ENCODE data around the gene NFILZ.
A peak's percentile ranks its signal among the peaks of the same experiment; 100 is the strongest.
"Not testable (repeated sequence)": the region's sequence is repeated elsewhere in the genome, so short reads cannot be mapped to it uniquely, and the experiment has no call there.

Gene NFILZ

GRCh38 chr19:8605514-8605913, 24.9 kb upstream of the NFILZ start:
- no peak for DNase-seq (ENCODE audit: insufficient read length, low spot score)
- TF ChIP-seq POLR2A (IDR thresholded peaks at IDR 0.05; ENCODE audit: low read depth, low read length) = no peak
- no peak for FAIRE-seq

DNA sequence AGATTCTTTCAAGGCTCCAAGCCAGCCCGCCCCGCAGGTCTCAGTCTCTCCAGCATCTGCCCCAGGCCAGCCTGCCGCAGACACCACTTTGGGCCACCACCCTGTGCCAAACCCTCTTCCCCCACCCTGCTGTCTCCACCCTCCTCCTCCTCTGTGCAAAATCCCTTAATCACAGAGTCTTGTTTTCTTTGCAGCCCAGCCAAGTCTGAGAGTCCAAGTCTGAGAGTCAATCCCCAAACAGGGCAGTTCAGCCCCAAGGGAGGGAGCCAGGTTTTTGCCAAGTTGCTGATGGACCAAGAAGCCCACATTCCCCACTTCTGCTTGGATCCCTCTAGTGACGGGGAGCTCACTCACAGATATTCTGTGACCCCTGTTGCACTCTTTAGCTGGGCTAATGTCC, 23.0 kb upstream of the NFILZ start:
- FAIRE-seq = no peak
- TF ChIP-seq POLR2A (IDR thresholded peaks at IDR 0.05; ENCODE audit: low read depth, low read length) = no peak
- DNase-seq (ENCODE audit: insufficient read length, low spot score) = peak; percentile 67

- no peak for FAIRE-seq
- no peak for TF ChIP-seq POLR2A (IDR thresholded peaks at IDR 0.05; ENCODE audit: low read depth, low read length)
- no peak for DNase-seq (ENCODE audit: insufficient read length, low spot score)
These were observed 21.5 kb upstream of the NFILZ start for GRCh38 chr19:8608941-8609278.

- FAIRE-seq (no peak), DNase-seq (ENCODE audit: insufficient read length, low spot score) (peak; percentile 52)
These were observed 21.0 kb upstream of the NFILZ start for GRCh38 chr19:8609279-8610040.

GRCh38 chr19:8610041-8610935, 20.1 kb upstream of the NFILZ start, which contains the start of gene ADAMTS10:
Gene ADAMTS10, minus strand, starts transcription at chr19:8610715. Its CDS starts 5,005 bp downstream, at chr19:8605710.
- FAIRE-seq = no peak
- no peak for DNase-seq (ENCODE audit: insufficient read length, low spot score)
- no peak for TF ChIP-seq POLR2A (IDR thresholded peaks at IDR 0.05; ENCODE audit: low read depth, low read length)

More at GRCh38 chr19:8609279-8610040, 21.0 kb upstream of the NFILZ start:
- TF ChIP-seq POLR2A (IDR thresholded peaks at IDR 0.05; ENCODE audit: low read depth, low read length) = peak; percentile 18; the same call in 1 of the 2 replicates

DNA sequence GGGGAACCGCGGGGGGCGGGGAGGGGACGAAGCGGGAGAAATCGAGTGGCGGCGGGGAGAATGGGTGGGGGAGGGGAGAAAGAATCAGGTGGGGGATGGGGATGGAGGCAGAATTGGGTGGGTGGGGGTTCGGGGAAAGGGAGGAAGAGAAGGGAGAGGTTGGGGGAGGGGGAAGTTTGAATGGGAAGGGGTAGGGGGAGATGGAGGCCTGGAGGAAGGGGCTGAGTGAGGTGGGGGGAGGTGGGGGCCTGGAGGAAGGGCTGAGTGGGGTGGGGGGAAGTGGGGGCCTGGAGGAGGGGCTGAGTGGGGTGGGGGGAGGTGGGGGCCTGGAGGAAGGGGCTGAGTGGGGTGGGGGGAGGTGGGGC, 19.5 kb upstream of the NFILZ start:
- FAIRE-seq (no peak), DNase-seq (ENCODE audit: insufficient read length, low spot score) (no peak)
- TF ChIP-seq POLR2A (IDR thresholded peaks at IDR 0.05; ENCODE audit: low read depth, low read length) = no peak

- no peak for DNase-seq (ENCODE audit: insufficient read length, low spot score)
- no peak for TF ChIP-seq POLR2A (IDR thresholded peaks at IDR 0.05; ENCODE audit: low read depth, low read length)
- no peak for FAIRE-seq
These were observed 19.0 kb upstream of the NFILZ start for GRCh38 chr19:8611391-8611876.

GRCh38 chr19:8611877-8612806, 18.3 kb upstream of the NFILZ start:
- DNase-seq (ENCODE audit: insufficient read length, low spot score) (peak; percentile 83), FAIRE-seq (no peak)
- no peak for TF ChIP-seq POLR2A (IDR thresholded peaks at IDR 0.05; ENCODE audit: low read depth, low read length)

GRCh38 chr19:8612807-8613171, 17.6 kb upstream of the NFILZ start:
- FAIRE-seq = no peak
- no peak for DNase-seq (ENCODE audit: insufficient read length, low spot score)
- TF ChIP-seq POLR2A (IDR thresholded peaks at IDR 0.05; ENCODE audit: low read depth, low read length) = no peak

GRCh38 chr19:8614455-8614854, 16.0 kb upstream of the NFILZ start:
- DNase-seq (ENCODE audit: insufficient read length, low spot score) (no peak), FAIRE-seq (no peak)
- no peak for TF ChIP-seq POLR2A (IDR thresholded peaks at IDR 0.05; ENCODE audit: low read depth, low read length)

DNA sequence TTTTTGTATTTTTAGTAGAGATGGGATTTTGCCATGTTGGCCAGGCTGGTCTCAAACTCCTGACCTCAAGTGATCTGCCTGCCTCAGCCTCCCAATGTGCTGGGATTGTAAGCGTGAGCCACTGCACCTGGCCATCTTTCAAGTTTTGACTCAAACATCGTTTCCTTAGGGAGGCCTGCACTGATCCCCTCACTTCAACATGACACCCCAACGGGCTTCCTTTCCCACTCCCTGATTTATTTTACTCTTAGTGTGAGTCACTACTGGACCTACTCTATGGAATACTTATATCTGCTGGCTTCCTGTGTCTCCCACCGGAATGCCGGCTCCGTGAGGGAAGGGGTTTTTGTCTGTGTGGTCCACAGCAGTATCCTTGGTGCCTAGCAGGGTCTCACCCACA, 15.4 kb upstream of the NFILZ start:
- FAIRE-seq (no peak), DNase-seq (ENCODE audit: insufficient read length, low spot score) (peak; percentile 70)
- no peak for TF ChIP-seq POLR2A (IDR thresholded peaks at IDR 0.05; ENCODE audit: low read depth, low read length)

DNA sequence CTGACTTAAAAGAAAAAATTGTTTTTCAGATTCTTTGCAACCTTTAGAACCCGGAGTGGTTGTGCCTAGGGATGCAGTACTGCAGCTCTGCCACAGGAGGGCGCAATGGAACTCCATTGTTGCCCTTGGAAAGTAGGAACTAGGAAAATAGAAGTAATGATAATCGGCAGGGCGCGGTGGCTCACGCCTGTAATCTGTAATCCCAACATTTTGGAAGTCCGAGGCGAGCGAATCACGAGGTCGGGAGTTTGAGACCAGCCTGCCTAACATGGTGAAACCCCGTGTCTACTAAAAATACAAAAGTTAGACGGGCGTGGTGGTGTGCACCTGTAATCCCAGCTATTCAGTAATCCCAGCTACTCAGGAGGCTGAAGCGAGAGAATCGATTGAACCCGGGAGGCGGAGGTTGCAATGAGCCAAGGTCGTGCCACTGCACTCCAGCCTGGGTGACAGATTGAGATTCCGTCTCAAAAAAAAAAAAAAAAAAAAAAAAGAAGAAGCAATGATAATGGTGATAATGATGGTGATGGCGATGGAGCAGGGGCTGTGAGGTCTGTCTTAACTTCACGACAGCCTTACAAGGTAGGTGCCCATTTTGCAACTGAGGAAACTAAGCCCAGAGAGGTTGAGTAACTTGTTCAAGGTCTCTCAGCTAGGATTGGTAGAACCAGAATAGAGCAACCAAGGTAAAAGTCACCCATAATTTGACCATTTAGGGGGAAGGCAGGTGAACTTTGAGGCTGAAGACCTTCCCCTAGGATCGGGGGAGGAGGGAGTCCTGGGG, 14.4 kb upstream of the NFILZ start:
- no peak for TF ChIP-seq POLR2A (IDR thresholded peaks at IDR 0.05; ENCODE audit: low read depth, low read length)
- DNase-seq (ENCODE audit: insufficient read length, low spot score) (no peak), FAIRE-seq (no peak)

- DNase-seq (ENCODE audit: insufficient read length, low spot score) (no peak), FAIRE-seq (no peak)
- no peak for TF ChIP-seq POLR2A (IDR thresholded peaks at IDR 0.05; ENCODE audit: low read depth, low read length)
These were observed 13.6 kb upstream of the NFILZ start for GRCh38 chr19:8616861-8617260.

DNA sequence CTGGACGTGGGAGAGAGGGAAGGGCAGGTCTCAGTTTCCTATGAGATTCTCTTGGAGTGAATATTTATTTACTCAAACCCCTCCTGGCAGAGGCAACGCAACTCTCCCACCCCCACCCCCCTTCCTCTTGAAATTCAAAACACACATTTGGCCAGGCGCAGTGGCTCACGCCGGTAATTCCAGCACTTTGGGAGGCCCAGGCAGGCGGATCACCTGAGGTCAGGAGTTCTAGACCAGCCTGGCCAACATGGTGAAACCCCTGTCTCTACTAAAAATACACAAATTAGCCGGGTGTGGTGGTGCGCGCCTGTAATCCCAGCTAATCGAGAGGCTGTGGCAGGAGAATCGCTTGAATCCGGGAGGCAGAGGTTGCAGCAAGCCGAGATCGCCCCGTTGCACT, 13.1 kb upstream of the NFILZ start:
- not testable (repeated sequence) for FAIRE-seq; DNase-seq (ENCODE audit: insufficient read length, low spot score)

Data from H54 (cell line).